Measurements from ENCODE around the gene ST7L.
A peak's percentile ranks its signal among the peaks of the same experiment; 100 is the strongest.

Gene ST7L

GRCh38 chr1:112575154-112575804 is 43.7 kb downstream of the ST7L start:
- no peaks in the 10 kb centered on the region for H3K36me3 ChIP-seq (ENCODE audit: control insufficient read depth, insufficient read depth, low read length)

GRCh38 chr1:112565800-112566199 is 53.1 kb downstream of the ST7L start:
- Histone ChIP-seq H3K36me3 (ENCODE audit: control insufficient read depth, insufficient read depth, low read length) (no peaks in the 10 kb centered on the region), H3K27me3 (replicated peaks; ENCODE audit: control insufficient read depth, insufficient read depth, low read length) (no peaks in the 10 kb centered on the region), H3K4me3 (replicated peaks; ENCODE audit: low read depth, low read length) (no peak overlapping the region)
- no peak for DNase-seq (ENCODE audit: extremely low read depth, insufficient read length)
- TF ChIP-seq CTCF (IDR thresholded peaks at IDR 0.05; ENCODE audit: insufficient read depth, low read length, poor library complexity, severe bottlenecking), result no peak

More at GRCh38 chr1:112575154-112575804, 43.7 kb downstream of the ST7L start:
- no peak for TF ChIP-seq CTCF (IDR thresholded peaks at IDR 0.05; ENCODE audit: insufficient read depth, low read length, poor library complexity, severe bottlenecking)
- DNase-seq (ENCODE audit: extremely low read depth, insufficient read length), result no peak
- H3K27me3 ChIP-seq (replicated peaks; ENCODE audit: control insufficient read depth, insufficient read depth, low read length), result no peaks in the 10 kb centered on the region
- H3K4me3 ChIP-seq (replicated peaks; ENCODE audit: low read depth, low read length), result no peak overlapping the region

GRCh38 chr1:112564081-112564480 is 54.9 kb downstream of the ST7L start:
- Histone ChIP-seq H3K27me3 (replicated peaks; ENCODE audit: control insufficient read depth, insufficient read depth, low read length) (no peaks in the 10 kb centered on the region), H3K4me3 (replicated peaks; ENCODE audit: low read depth, low read length) (no peak overlapping the region), H3K36me3 (ENCODE audit: control insufficient read depth, insufficient read depth, low read length) (no peaks in the 10 kb centered on the region)
- no peak for TF ChIP-seq CTCF (IDR thresholded peaks at IDR 0.05; ENCODE audit: insufficient read depth, low read length, poor library complexity, severe bottlenecking)
- no peak for DNase-seq (ENCODE audit: extremely low read depth, insufficient read length)

GRCh38 chr1:112563341-112563740 is 55.6 kb downstream of the ST7L start:
- Histone ChIP-seq H3K36me3 (ENCODE audit: control insufficient read depth, insufficient read depth, low read length) (no peaks in the 10 kb centered on the region), H3K27me3 (replicated peaks; ENCODE audit: control insufficient read depth, insufficient read depth, low read length) (no peaks in the 10 kb centered on the region), H3K4me3 (replicated peaks; ENCODE audit: low read depth, low read length) (no peak overlapping the region)
- no peak for DNase-seq (ENCODE audit: extremely low read depth, insufficient read length)
- no peak for TF ChIP-seq CTCF (IDR thresholded peaks at IDR 0.05; ENCODE audit: insufficient read depth, low read length, poor library complexity, severe bottlenecking)

GRCh38 chr1:112558634-112559033 is 60.3 kb downstream of the ST7L start:
- no peak overlapping the region for H3K4me3 ChIP-seq (replicated peaks; ENCODE audit: low read depth, low read length)
- H3K36me3 ChIP-seq (ENCODE audit: control insufficient read depth, insufficient read depth, low read length), result no peaks in the 10 kb centered on the region
- TF ChIP-seq CTCF (IDR thresholded peaks at IDR 0.05; ENCODE audit: insufficient read depth, low read length, poor library complexity, severe bottlenecking), result no peak
- DNase-seq (ENCODE audit: extremely low read depth, insufficient read length), result no peak
- no peaks in the 10 kb centered on the region for H3K27me3 ChIP-seq (replicated peaks; ENCODE audit: control insufficient read depth, insufficient read depth, low read length)

GRCh38 chr1:112557385-112557784 is 61.6 kb downstream of the ST7L start:
- no peak for TF ChIP-seq CTCF (IDR thresholded peaks at IDR 0.05; ENCODE audit: insufficient read depth, low read length, poor library complexity, severe bottlenecking)
- H3K4me3 ChIP-seq (replicated peaks; ENCODE audit: low read depth, low read length), result no peak overlapping the region
- DNase-seq (ENCODE audit: extremely low read depth, insufficient read length), result peak; percentile 14
- H3K27me3 ChIP-seq (replicated peaks; ENCODE audit: control insufficient read depth, insufficient read depth, low read length), result no peaks in the 10 kb centered on the region
- no peaks in the 10 kb centered on the region for H3K36me3 ChIP-seq (ENCODE audit: control insufficient read depth, insufficient read depth, low read length)
